ENCODE measurements around the gene MICALL2. TPM values are rescaled to one million over a fixed set of nuclear protein-coding genes. Genes with fewer than 3 reads are reported as not detected.

The MICALL2 gene
- total RNA-seq, result 53.4 TPM
- polyA plus RNA-seq (ENCODE audit: insufficient read depth, low read depth, low replicate concordance), result 16.6 TPM
- long read RNA-seq, donor 1, result 0 reads
- long read RNA-seq, donor 2, result 0 reads
- long read RNA-seq, donor 3, result 0 reads
- long read RNA-seq, donor 4, result 0 reads
- long read RNA-seq, donor 5, result 0 reads
- long read RNA-seq, donor 6, result 0 reads
- long read RNA-seq, donor 7, transcript MICALL2-201 (17 exons, 3,121 nt), result major isoform, 5 of 60 reads
- long read RNA-seq, donor 7, partial matches to known transcripts, result 30 of 60 reads
- long read RNA-seq, donor 7, other reads (novel, unspliced or antisense), result 24 of 60 reads
- long read RNA-seq, donor 8, result 0 reads
- long read RNA-seq, donor 9, result 0 reads
- long read RNA-seq, donor 10, result 0 reads

DNA sequence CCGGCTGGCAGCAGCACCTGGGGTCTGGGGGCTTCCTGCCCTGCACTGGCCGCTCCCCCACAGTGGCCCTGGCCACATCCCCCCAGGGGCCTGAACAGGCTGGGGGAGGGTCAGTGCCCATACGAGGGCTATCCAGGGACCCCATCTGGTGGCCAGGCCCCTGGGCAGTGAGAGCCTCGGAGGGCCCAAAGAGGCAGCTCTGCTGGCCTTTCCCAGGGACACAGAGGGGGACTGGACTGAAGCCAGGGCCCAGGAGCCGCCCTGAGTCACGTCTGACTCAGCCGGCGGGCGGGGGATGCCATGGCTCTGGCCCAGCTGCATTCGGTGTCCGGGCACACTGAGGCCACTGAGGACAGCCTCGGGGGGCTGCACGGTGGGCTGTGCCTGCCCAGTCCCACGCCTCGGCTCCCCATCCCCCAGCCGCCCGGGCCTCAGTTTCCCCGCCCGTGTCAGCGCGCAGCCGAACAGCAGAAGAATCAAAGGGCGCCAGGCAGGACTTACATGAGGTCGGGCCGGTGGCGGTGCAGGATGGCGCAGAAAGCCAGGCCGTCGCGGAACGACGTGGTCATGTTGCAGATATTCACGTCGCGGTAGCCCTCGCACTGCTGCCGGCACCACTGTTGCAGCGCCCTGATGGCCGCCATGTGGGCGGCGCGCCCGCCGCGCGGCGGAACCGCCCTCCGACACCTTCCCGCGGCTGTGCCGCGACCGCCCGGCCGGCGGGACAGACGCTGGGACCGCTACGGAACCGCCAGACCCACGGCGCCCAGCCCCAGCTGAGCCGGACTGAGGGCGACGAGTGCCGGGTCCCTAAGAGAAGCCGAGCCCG is at the start of gene MICALL2:
TSS of gene MICALL2 (minus strand) at position 788 of the 829 bp plus-strand sequence. CDS start at position 644, 144 bp downstream.
- Histone ChIP-seq H3K4me3 (ENCODE audit: low read length in 3 of 3) (peak within 1 kb of the TSS; percentile 44 to 82 (median 59)), H3K27ac (ENCODE audit: low read depth in 2 of 2, low read length in 2 of 2) (peak within 1 kb of the TSS; percentile 60 to 67), H3K36me3 (ENCODE audit: control insufficient read depth in 2 of 3, insufficient read depth in 3 of 3, low read length in 3 of 3) (no peaks in the 10 kb centered on the region), H3K9me3 (ENCODE audit: control insufficient read depth in 2 of 3, insufficient read depth in 1 of 3, low read length in 3 of 3) (no peaks in the 10 kb centered on the region), H3K27me3 (ENCODE audit: control insufficient read depth, insufficient read depth, low read length) (no peaks in the 10 kb centered on the region), H3K9ac (ENCODE audit: low read length in 3 of 3) (peak within 1 kb of the TSS in 2 of 3 donors; percentile 46 to 54), H3K4me1 (ENCODE audit: control insufficient read depth in 2 of 3, insufficient read depth in 2 of 3, low read depth in 1 of 3, low read length in 3 of 3) (peaks cover 0 to 49% (median 11%) of the 10 kb centered on the region in 3 donors)
- FAIRE-seq (no peak), DNase-seq (peak in 4 of 5 donors; percentile 44 to 96 (median 73))
- intact Hi-C loops (cut with DNase I), result no loop called here
- TF ChIP-seq, protein P1, sequence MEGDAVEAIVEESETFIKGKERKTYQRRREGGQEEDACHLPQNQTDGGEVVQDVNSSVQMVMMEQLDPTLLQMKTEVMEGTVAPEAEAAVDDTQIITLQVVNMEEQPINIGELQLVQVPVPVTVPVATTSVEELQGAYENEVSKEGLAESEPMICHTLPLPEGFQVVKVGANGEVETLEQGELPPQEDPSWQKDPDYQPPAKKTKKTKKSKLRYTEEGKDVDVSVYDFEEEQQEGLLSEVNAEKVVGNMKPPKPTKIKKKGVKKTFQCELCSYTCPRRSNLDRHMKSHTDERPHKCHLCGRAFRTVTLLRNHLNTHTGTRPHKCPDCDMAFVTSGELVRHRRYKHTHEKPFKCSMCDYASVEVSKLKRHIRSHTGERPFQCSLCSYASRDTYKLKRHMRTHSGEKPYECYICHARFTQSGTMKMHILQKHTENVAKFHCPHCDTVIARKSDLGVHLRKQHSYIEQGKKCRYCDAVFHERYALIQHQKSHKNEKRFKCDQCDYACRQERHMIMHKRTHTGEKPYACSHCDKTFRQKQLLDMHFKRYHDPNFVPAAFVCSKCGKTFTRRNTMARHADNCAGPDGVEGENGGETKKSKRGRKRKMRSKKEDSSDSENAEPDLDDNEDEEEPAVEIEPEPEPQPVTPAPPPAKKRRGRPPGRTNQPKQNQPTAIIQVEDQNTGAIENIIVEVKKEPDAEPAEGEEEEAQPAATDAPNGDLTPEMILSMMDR (IDR thresholded peaks at IDR 0.05; ENCODE audit: borderline replicate concordance, extremely low read depth, insufficient read depth), result no peak

GRCh38 chr7:1508277-1508758 is 49.0 kb upstream of the MICALL2 start:
- no peaks in the 10 kb centered on the region for H3K36me3 ChIP-seq (ENCODE audit: control insufficient read depth in 2 of 3, insufficient read depth in 3 of 3, low read length in 3 of 3)
- TF ChIP-seq, protein P1 (IDR thresholded peaks at IDR 0.05; ENCODE audit: borderline replicate concordance, extremely low read depth, insufficient read depth), result no peak
- intact Hi-C loops (cut with DNase I), result no loop called here
- H3K9me3 ChIP-seq (ENCODE audit: control insufficient read depth in 2 of 3, insufficient read depth in 1 of 3, low read length in 3 of 3), result no peaks in the 10 kb centered on the region
- no peak overlapping the region for H3K27ac ChIP-seq (ENCODE audit: low read depth in 2 of 2, low read length in 2 of 2)
- no peak for DNase-seq
- peaks cover 0 to 3% (median 2%) of the 10 kb centered on the region in 3 donors for H3K4me1 ChIP-seq (ENCODE audit: control insufficient read depth in 2 of 3, insufficient read depth in 2 of 3, low read depth in 1 of 3, low read length in 3 of 3)
- H3K27me3 ChIP-seq (ENCODE audit: control insufficient read depth, insufficient read depth, low read length), result no peaks in the 10 kb centered on the region
- FAIRE-seq, result no peak
- H3K4me3 ChIP-seq (ENCODE audit: low read length in 3 of 3), result no peak overlapping the region
- no peak overlapping the region for H3K9ac ChIP-seq (ENCODE audit: low read length in 3 of 3)

GRCh38 chr7:1505731-1506550 is 46.7 kb upstream of the MICALL2 start:
- FAIRE-seq (no peak), DNase-seq (peak; percentile 44 to 87 (median 55))
- H3K4me3 ChIP-seq (ENCODE audit: low read length in 3 of 3), result no peak overlapping the region
- H3K9ac ChIP-seq (ENCODE audit: low read length in 3 of 3), result peak overlapping the region in 1 of 3 donors; percentile 34
- peak overlapping the region; percentile 51 to 56 for H3K27ac ChIP-seq (ENCODE audit: low read depth in 2 of 2, low read length in 2 of 2)
- H3K36me3 ChIP-seq (ENCODE audit: control insufficient read depth in 2 of 3, insufficient read depth in 3 of 3, low read length in 3 of 3), result peaks cover 0 to 11% (median 3%) of the 10 kb centered on the region in 3 donors
- intact Hi-C loops (cut with DNase I), result no loop called here
- TF ChIP-seq, protein P1 (IDR thresholded peaks at IDR 0.05; ENCODE audit: borderline replicate concordance, extremely low read depth, insufficient read depth), result no peak
- H3K27me3 ChIP-seq (ENCODE audit: control insufficient read depth, insufficient read depth, low read length), result no peaks in the 10 kb centered on the region
- H3K9me3 ChIP-seq (ENCODE audit: control insufficient read depth in 2 of 3, insufficient read depth in 1 of 3, low read length in 3 of 3), result no peaks in the 10 kb centered on the region
- H3K4me1 ChIP-seq (ENCODE audit: control insufficient read depth in 2 of 3, insufficient read depth in 2 of 3, low read depth in 1 of 3, low read length in 3 of 3), result peaks cover 0 to 7% (median 5%) of the 10 kb centered on the region in 3 donors
